HepG2 (cell line): ENCODE data around the gene L1CAM. TPM values are rescaled to one million over a fixed set of nuclear protein-coding genes. Genes with fewer than 3 reads are reported as not detected.

Experiments used
- ATAC-seq: fragments of 200-7000 bp; cut with Tn5 transposase; 3 replicates; pipeline ENCODE4 v1.9.1; 2020; ENCODE audit warnings: mild to moderate bottlenecking, moderate library complexity
- BruUV-seq: library from RNA; stranded (reverse); fragments of 400-500 nt; replicated peaks from 2 replicates; lab custom pipeline; 2021; lab: Mats Ljungman, UMichigan
- CTCF ChIA-PET: fragments of 300-600 bp; formaldehyde crosslinking; extraction: SDS; loops from one replicate; lab custom pipeline; 2021; ENCODE audit warnings: low total read pairs, inconsistent platforms, low intra/inter-chr PET ratio; lab: Yijun Ruan, JAX
- POLR2A ChIA-PET: fragments of 350-600 bp; sonication (Branson Sonifier 250); formaldehyde crosslinking; loops from one replicate; lab custom pipeline; 2020; ENCODE audit warnings: antibody characterized with exemption, inconsistent platforms; lab: Yijun Ruan, JAX
- DNase-seq: peaks from one replicate; pipeline ENCODE4 v3.0.0-alpha.2; 2015; ENCODE audit warnings: low spot score
- FAIRE-seq: peaks from 3 replicates; lab custom pipeline; 2011; peaks lifted over from hg19 to GRCh38; lab: Jason Lieb, UNC
- H2AFZ ChIP-seq: one replicate; pipeline ENCODE4 v1.6.1; 2011; ENCODE audit warnings: low read length, inconsistent platforms
- H3K27ac ChIP-seq: fragments of 300-600 bp; 3 replicates; pipeline ENCODE4 v1.8.0; 2011; ENCODE audit warnings: mixed run types, mild to moderate bottlenecking, mixed read lengths, low read length, inconsistent platforms; ENCODE audit not compliant: insufficient read depth; ENCODE audit errors: extremely low read length
- H3K27me3 ChIP-seq, 2 experiments: fragments of 200-600 bp in 1 of 2; 2 replicates in 1 of 2; 3 replicates in 1 of 2; pipeline versions ENCODE4 v1.6.0 to v1.8.0; 2011; ENCODE audit warnings: low read length in 2 of 2, mild to moderate bottlenecking in 2 of 2, moderate library complexity in 2 of 2, inconsistent platforms in 1 of 2; ENCODE audit not compliant: insufficient read depth in 2 of 2, control insufficient read depth in 1 of 2
- H3K36me3 ChIP-seq, 2 experiments: fragments of 200-600 bp in 1 of 2; replicated peaks in 1 of 2; 2 replicates in 1 of 2; 3 replicates in 1 of 2; pipeline versions ENCODE4 v1.5.1 to v1.8.0; 2011; ENCODE audit warnings: low read length in 2 of 2, inconsistent platforms in 1 of 2; ENCODE audit not compliant: insufficient read depth in 2 of 2, control insufficient read depth in 1 of 2
- H3K4me1 ChIP-seq: 2 replicates; pipeline ENCODE4 v1.5.1; 2012; ENCODE audit warnings: low read length, inconsistent platforms; ENCODE audit not compliant: insufficient read depth
- H3K4me2 ChIP-seq: 2 replicates; pipeline ENCODE4 v1.6.0; 2011; ENCODE audit warnings: low read depth, low read length, inconsistent platforms
- H3K4me3 ChIP-seq, 3 experiments: fragments of 200-600 bp in 1 of 3; sonication (generic), shearing (Covaris generic) in 1 of 3; replicated peaks in 1 of 3; 2 replicates each; pipeline ENCODE4 v1.5.1; 2011 to 2016; ENCODE audit warnings: low read length in 3 of 3, inconsistent platforms in 2 of 3, low read depth in 2 of 3, mild to moderate bottlenecking in 2 of 3, control low read depth in 1 of 3, mixed read lengths in 1 of 3; ENCODE audit not compliant: insufficient read depth in 1 of 3
- H3K79me2 ChIP-seq: one replicate; pipeline ENCODE4 v1.6.1; 2011; ENCODE audit warnings: low read length, inconsistent platforms; ENCODE audit not compliant: insufficient read depth
- H3K9ac ChIP-seq: 2 replicates; pipeline ENCODE4 v1.6.0; 2011; ENCODE audit warnings: mild to moderate bottlenecking, low read depth, low read length, inconsistent platforms; ENCODE audit not compliant: insufficient read depth
- H3K9me3 ChIP-seq: 2 replicates; pipeline ENCODE4 v1.5.1; 2012; ENCODE audit warnings: mild to moderate bottlenecking, low read length
- H4K20me1 ChIP-seq: 2 replicates; pipeline ENCODE4 v1.6.0; 2011; ENCODE audit warnings: inconsistent platforms, mild to moderate bottlenecking, low read length, moderate library complexity; ENCODE audit not compliant: insufficient read depth
- ARHGAP35 ChIP-seq: sonication (generic); formaldehyde crosslinking; IDR thresholded peaks from 2 replicates; pipeline ENCODE4 v1.9.0; 2022; ENCODE audit warnings: mild to moderate bottlenecking, inconsistent platforms, moderate library complexity, missing genetic modification reagents, borderline replicate concordance
- ATF1 ChIP-seq: IDR thresholded peaks from 2 replicates; pipeline ENCODE4 v1.6.1; 2016; ENCODE audit warnings: mild to moderate bottlenecking, control low read depth
- ATM ChIP-seq: fragments of 450-650 bp; IDR thresholded peaks from 2 replicates; pipeline ENCODE4 v1.7.1; 2017; ENCODE audit warnings: mild to moderate bottlenecking, borderline replicate concordance
- EZH2 ChIP-seq: conservative IDR thresholded peaks from 2 replicates; pipeline ENCODE4 v1.6.1; 2012; ENCODE audit warnings: mild to moderate bottlenecking, low read depth, low read length, moderate library complexity
- FLYWCH1 ChIP-seq: sonication (generic); formaldehyde crosslinking; IDR thresholded peaks from 2 replicates; pipeline ENCODE4 v1.8.1; 2023; ENCODE audit warnings: mild to moderate bottlenecking, missing genetic modification reagents
- IRF1 ChIP-seq: sonication (generic); formaldehyde crosslinking; IDR thresholded peaks from 2 replicates; pipeline ENCODE4 v1.4.0; 2020; ENCODE audit warnings: low read depth, mild to moderate bottlenecking, missing genetic modification reagents
- PAWR ChIP-seq: sonication (generic); formaldehyde crosslinking; IDR thresholded peaks from 2 replicates; pipeline ENCODE4 v1.4.0; 2020; ENCODE audit warnings: missing genetic modification reagents, mild to moderate bottlenecking, borderline replicate concordance
- RBM22 ChIP-seq: fragments of 200-400 bp; formaldehyde crosslinking; optimal IDR thresholded peaks from 2 replicates; pipeline ENCODE3; 2017; ENCODE audit warnings: mild to moderate bottlenecking, low read length, moderate library complexity
- ZBTB37 ChIP-seq: sonication (generic); formaldehyde crosslinking; IDR thresholded peaks from 2 replicates; pipeline ENCODE4 v1.4.0; 2020; ENCODE audit warnings: mild to moderate bottlenecking, missing genetic modification reagents
- ZNF3 ChIP-seq: IDR thresholded peaks from 2 replicates; pipeline ENCODE4 v1.7.0; 2017; ENCODE audit warnings: inconsistent platforms
- ZNF414 ChIP-seq: sonication (generic); formaldehyde crosslinking; IDR thresholded peaks from 2 replicates; pipeline ENCODE4 v1.5.0; 2020; ENCODE audit warnings: missing genetic modification reagents
- ZNF552 ChIP-seq: sonication (generic); formaldehyde crosslinking; IDR thresholded peaks from 2 replicates; pipeline ENCODE4 v1.9.0; 2022; ENCODE audit warnings: missing genetic modification reagents, mild to moderate bottlenecking, borderline replicate concordance
- ZNF569 ChIP-seq: sonication (generic); formaldehyde crosslinking; IDR thresholded peaks from 2 replicates; pipeline ENCODE4 v1.5.0; 2020; ENCODE audit warnings: mild to moderate bottlenecking, missing genetic modification reagents, moderate library complexity, borderline replicate concordance
- ZNF616 ChIP-seq: sonication (generic); formaldehyde crosslinking; IDR thresholded peaks from 2 replicates; pipeline ENCODE4 v1.5.0; 2020; ENCODE audit warnings: low read depth, mild to moderate bottlenecking, missing genetic modification reagents
- ZNF841 ChIP-seq: sonication (generic); formaldehyde crosslinking; IDR thresholded peaks from 2 replicates; pipeline ENCODE4 v1.8.1; 2023; ENCODE audit warnings: missing genetic modification reagents, borderline replicate concordance
- WGBS: methylation state at CpG from one replicate; pipeline ENCODE4 v1.1.6; 2017; ENCODE audit warnings: low lambda C conversion rate; 5-methylcytosine and 5-hydroxymethylcytosine counted together
- in situ Hi-C: cut with HindIII; loops from 2 replicates; pipeline ENCODE4 v1.10.0; 2017; ENCODE audit warnings: low pct_unique_long_range_greater_than_20kb; ENCODE audit not compliant: extremely low pct_ligation_motif_present
- intact Hi-C: fragments of 100-400 bp; cut with micrococcal nuclease; formaldehyde crosslinking; loops from one replicate; pipeline ENCODE4 v1.10.0; 2022; ENCODE audit not compliant: unreplicated experiment
- polyA plus RNA-seq, 8 experiments: library from polyadenylated mRNA; depleted of rRNA in 3 of 8; stranded (reverse) in 7 of 8; unstranded in 1 of 8; fragments of >200 nt; fragmentation: Illumina TruSeq in 4 of 8; extraction: Trizol in 4 of 8; gene quantifications; 2 replicates each; pipeline versions ENCODE4 v1.2.1 to v1.2.3, GENCODE V29; 2011 to 2016; ENCODE audit warnings: low read depth in 4 of 8, missing spikeins in 1 of 8, mixed read lengths in 1 of 8; ENCODE audit not compliant: insufficient read depth in 1 of 8
- total RNA-seq, 5 experiments: library from RNA; depleted of rRNA; stranded (reverse); fragments of >200 nt; fragmentation: Illumina TruSeq; extraction: Trizol; gene quantifications; 2 replicates each; pipeline ENCODE4 v1.2.3, GENCODE V29; 2016; ENCODE audit warnings: low read depth in 1 of 5
- TF ChIP-seq, protein P1 (sequence below): fragments of 450-650 bp; IDR thresholded peaks from 2 replicates; pipeline ENCODE4 v1.6.1; 2017; ENCODE audit warnings: mild to moderate bottlenecking

The L1CAM gene
- total and polyA plus RNA-seq, 2 of the 13 experiments (the other 11 are each of a cell fraction or from before 2014, with no cell fraction given), result 1.4 to 2.0 TPM

DNA sequence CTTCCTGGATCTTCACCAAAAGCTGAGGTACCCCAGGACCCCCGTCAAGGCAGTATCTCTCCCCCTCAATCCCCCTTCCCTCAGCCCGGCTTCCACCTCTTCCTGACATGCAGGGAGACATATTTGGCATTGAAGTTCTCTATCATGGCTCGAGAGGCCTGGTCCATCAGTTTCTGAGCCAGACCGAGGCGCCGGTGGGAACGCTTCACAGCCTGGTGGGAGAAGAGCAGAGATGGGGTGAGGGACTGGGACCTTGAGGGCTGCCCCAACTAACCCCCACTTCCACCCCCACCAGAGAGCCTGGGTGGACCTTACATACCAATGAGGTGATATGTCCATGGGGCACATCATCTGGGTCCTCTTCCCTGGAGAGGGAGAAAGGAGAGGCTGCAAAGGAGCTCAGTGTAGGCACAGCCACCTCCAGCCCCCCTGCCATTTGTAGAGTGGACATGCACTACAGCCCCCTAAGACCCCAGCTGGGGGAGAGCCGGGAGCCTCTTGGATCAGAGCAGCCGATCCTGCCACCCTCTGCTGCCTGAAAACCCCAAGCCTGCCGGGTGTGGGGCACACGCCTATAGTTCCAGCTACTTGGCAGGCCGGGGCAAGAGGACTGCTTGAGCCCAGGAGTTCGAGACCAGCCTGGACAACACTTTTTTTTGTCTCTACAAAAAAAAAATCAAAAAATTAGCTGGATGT lies 46.4 kb upstream of the L1CAM start (continued):
- TF ChIP-seq IRF1 (CRISPR knock-in tag) (no peak), RBM22 (no peak), ZNF569 (CRISPR knock-in tag) (no peak), PAWR (CRISPR knock-in tag) (no peak)

GRCh38 chrX:153931748-153932147 lies 45.8 kb upstream of the L1CAM start:
- H3K9ac ChIP-seq, result no peak overlapping the region
- intact Hi-C loops (no loop called here), in situ Hi-C loops (no loop called here)
- ChIA-PET CTCF (no interaction called here), POLR2A (no interaction called here)
- no peak for DNase-seq
- no peaks in the 10 kb centered on the region for H3K27me3 ChIP-seq
- no peaks in the 10 kb centered on the region for H3K9me3 ChIP-seq
- no peak overlapping the region for H2AFZ ChIP-seq
- H3K79me2 ChIP-seq, result peaks cover 9% of the 10 kb centered on the region
- no peaks in the 10 kb centered on the region for H4K20me1 ChIP-seq
- H3K36me3 ChIP-seq, result peaks cover 1 to 8% of the 10 kb centered on the region in 2 experiments; a peak in 1 of 5 replicates
- no peak overlapping the region for H3K4me2 ChIP-seq
- no peak overlapping the region for H3K4me3 ChIP-seq
- FAIRE-seq, result no peak
- no peak overlapping the region for H3K27ac ChIP-seq
- no TSS peak for BruUV-seq
- ATAC-seq, result no peak
- H3K4me1 ChIP-seq, result peaks cover 24% of the 10 kb centered on the region
- WGBS, result 100% methylated on average over 3 of the region's 13 CpGs
- TF ChIP-seq, protein P1, sequence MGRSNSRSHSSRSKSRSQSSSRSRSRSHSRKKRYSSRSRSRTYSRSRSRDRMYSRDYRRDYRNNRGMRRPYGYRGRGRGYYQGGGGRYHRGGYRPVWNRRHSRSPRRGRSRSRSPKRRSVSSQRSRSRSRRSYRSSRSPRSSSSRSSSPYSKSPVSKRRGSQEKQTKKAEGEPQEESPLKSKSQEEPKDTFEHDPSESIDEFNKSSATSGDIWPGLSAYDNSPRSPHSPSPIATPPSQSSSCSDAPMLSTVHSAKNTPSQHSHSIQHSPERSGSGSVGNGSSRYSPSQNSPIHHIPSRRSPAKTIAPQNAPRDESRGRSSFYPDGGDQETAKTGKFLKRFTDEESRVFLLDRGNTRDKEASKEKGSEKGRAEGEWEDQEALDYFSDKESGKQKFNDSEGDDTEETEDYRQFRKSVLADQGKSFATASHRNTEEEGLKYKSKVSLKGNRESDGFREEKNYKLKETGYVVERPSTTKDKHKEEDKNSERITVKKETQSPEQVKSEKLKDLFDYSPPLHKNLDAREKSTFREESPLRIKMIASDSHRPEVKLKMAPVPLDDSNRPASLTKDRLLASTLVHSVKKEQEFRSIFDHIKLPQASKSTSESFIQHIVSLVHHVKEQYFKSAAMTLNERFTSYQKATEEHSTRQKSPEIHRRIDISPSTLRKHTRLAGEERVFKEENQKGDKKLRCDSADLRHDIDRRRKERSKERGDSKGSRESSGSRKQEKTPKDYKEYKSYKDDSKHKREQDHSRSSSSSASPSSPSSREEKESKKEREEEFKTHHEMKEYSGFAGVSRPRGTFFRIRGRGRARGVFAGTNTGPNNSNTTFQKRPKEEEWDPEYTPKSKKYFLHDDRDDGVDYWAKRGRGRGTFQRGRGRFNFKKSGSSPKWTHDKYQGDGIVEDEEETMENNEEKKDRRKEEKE, result no peak
- no peak for TF ChIP-seq ZNF3 (CRISPR knock-in tag)
- no peak for TF ChIP-seq ZNF414 (CRISPR knock-in tag)
- TF ChIP-seq ARHGAP35 (CRISPR knock-in tag), result no peak
- TF ChIP-seq FLYWCH1, result no peak
- no peak for TF ChIP-seq ATM
- no peak for TF ChIP-seq ZBTB37 (CRISPR knock-in tag)
- TF ChIP-seq ZNF552, result no peak
- no peak for TF ChIP-seq ATF1 (CRISPR knock-in tag)
- TF ChIP-seq ZNF841 (CRISPR knock-in tag), result no peak
- no peak for TF ChIP-seq ZNF616 (CRISPR knock-in tag)
- TF ChIP-seq EZH2, result no peak
